Measurements from ENCODE around the gene WDR33.

The WDR33 gene

DNA sequence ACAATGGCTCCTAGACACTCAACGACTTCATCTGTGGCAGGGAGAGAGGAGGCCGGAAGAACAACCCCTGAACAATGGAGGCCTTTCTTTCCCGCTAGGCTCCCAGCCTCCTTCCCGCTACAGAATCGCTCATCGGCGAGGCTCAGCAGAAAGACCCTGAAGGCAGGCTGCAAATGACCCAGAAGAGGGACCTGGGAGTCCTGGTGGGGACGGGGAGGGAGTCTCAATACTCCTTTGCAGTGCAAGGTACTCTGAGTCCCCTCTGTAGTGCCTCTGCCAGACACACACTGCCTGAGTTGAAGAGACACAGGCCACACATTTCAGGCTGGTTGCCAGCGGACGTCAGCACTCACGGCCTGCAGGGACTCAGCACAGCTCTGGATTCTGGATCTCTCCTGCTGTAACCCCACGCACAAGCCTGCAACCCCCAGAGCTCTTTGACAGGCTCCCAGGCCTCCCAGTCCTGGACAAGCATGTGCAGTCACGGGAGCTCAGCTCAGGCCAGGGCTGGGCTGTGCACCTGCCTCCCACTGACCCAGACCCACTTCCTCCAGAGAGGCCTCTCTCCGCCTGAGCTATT, 158.9 kb downstream of the WDR33 start:
- Histone ChIP-seq H3K9me3 (ENCODE audit: insufficient read depth, low read length) (no peaks in the 10 kb centered on the region), H3K36me3 (ENCODE audit: insufficient read depth, insufficient read length, low read length) (peaks cover 30% of the 10 kb centered on the region), H3K4me1 (ENCODE audit: insufficient read depth, insufficient read length) (peaks cover 32% of the 10 kb centered on the region), H3K9ac (ENCODE audit: insufficient read length, low read depth) (no peak overlapping the region), H3K27me3 (ENCODE audit: insufficient read depth, insufficient read length) (no peaks in the 10 kb centered on the region), H3K4me3 (ENCODE audit: insufficient read length, low read depth) (no peak overlapping the region)
- TF ChIP-seq ZNF274 (IDR thresholded peaks at IDR 0.05; ENCODE audit: low read depth, low read length) = no peak
- TF ChIP-seq YY1 (IDR thresholded peaks at IDR 0.05; ENCODE audit: insufficient read depth, insufficient read length) = no peak
- TF ChIP-seq SUZ12 (IDR thresholded peaks at IDR 0.05; ENCODE audit: extremely low read depth, insufficient read depth, insufficient read length) = no peak
- no peak for DNase-seq (ENCODE audit: low read depth, low spot score)

DNA sequence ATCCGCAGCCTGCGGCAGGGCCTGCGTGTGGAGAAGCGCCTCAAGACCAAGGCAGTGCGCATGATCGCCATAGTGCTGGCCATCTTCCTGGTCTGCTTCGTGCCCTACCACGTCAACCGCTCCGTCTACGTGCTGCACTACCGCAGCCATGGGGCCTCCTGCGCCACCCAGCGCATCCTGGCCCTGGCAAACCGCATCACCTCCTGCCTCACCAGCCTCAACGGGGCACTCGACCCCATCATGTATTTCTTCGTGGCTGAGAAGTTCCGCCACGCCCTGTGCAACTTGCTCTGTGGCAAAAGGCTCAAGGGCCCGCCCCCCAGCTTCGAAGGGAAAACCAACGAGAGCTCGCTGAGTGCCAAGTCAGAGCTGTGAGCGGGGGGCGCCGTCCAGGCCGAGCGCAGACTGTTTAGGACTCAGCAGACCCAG, 159.6 kb downstream of the WDR33 start:
- Histone ChIP-seq H3K27me3 (ENCODE audit: insufficient read depth, insufficient read length) (no peaks in the 10 kb centered on the region), H3K4me1 (ENCODE audit: insufficient read depth, insufficient read length) (peaks cover 34% of the 10 kb centered on the region), H3K36me3 (ENCODE audit: insufficient read depth, insufficient read length, low read length) (peaks cover 24% of the 10 kb centered on the region), H3K9me3 (ENCODE audit: insufficient read depth, low read length) (no peaks in the 10 kb centered on the region), H3K9ac (ENCODE audit: insufficient read length, low read depth) (no peak overlapping the region), H3K4me3 (ENCODE audit: insufficient read length, low read depth) (no peak overlapping the region)
- no peak for TF ChIP-seq SUZ12 (IDR thresholded peaks at IDR 0.05; ENCODE audit: extremely low read depth, insufficient read depth, insufficient read length)
- no peak for TF ChIP-seq ZNF274 (IDR thresholded peaks at IDR 0.05; ENCODE audit: low read depth, low read length)
- no peak for TF ChIP-seq YY1 (IDR thresholded peaks at IDR 0.05; ENCODE audit: insufficient read depth, insufficient read length)
- no peak for DNase-seq (ENCODE audit: low read depth, low spot score)
